ENCODE results near the gene STX19. TPM values are rescaled to one million over a fixed set of nuclear protein-coding genes. Genes with fewer than 3 reads are reported as not detected.
"Not testable (repeated sequence)": the region's sequence is repeated elsewhere in the genome, so short reads cannot be mapped to it uniquely, and the experiment has no call there.

The STX19 gene
- total RNA-seq, 5 donors from 2014 or later (not counting 1 experiment from before 2014, with no cell fraction given) = not detected

DNA sequence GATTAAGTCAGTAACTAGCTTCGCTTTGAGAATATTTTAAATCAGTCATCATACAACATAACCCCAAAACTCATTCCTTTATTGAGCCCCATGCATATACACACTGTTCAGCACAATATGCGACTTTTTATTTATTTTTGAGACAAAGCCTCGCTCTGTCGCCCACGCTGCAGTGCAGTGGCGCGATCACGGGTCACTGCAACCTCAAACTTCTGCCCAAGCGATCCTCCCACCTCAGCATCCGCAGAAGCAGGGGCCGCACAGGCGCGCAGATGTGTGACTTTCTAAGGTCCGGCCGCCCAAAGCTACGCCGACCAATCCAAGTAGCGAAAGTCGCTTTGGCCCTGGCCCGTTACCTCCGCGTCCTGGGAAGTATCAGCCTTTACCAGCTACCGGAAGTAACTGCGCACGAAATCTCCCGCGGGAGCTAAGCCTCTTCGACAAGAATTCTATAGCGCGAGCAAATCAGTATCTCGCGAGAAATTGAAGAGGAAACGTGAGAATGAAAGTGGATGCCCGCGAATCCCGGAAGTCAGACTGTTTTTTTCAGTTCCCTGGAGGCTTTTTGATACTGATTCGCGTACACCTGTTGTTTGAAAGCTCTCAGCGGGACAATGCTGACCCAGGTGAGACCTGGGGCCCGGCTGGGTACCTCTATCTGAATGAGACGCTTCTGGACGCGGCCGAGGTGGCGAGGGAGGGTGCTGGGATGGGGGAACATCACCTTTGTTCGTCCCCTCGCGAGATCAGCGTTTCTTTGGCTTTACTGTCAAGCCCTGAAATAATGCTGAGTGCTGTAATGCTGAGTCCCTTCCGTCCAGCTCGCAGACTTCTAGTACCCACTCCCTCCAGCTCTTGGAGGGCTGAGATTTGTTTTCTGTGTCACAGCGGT, 34.4 kb upstream of the STX19 start, which contains the start of the genes DHFR2 and NSUN3:
TSS of gene DHFR2 (minus strand) at position 404 of the 892 bp plus-strand sequence. CDS start 1,405 bp downstream, outside the sequence.
TSS of gene NSUN3 (plus strand) at position 549 of the 892 bp plus-strand sequence. CDS start at position 615, 66 bp downstream.
- Histone ChIP-seq H3K36me3 (ENCODE audit: control insufficient read depth in 2 of 2, extremely low read depth in 1 of 2, insufficient read depth in 1 of 2, low read length in 1 of 2) (peaks cover 0 to 23% of the 10 kb centered on the region in 2 donors), H3K27me3 (replicated peaks in 1 of 2; ENCODE audit: control insufficient read depth in 2 of 2, extremely low read depth in 1 of 2, insufficient read depth in 2 of 2, low read length in 1 of 2) (no peaks in the 10 kb centered on the region), H3K4me1 (ENCODE audit: control insufficient read depth in 1 of 2, extremely low read depth in 1 of 2, insufficient read depth in 2 of 2, low read length in 2 of 2) (peaks cover 9 to 15% of the 10 kb centered on the region in 2 experiments), H3K9me3 (no peaks in the 10 kb centered on the region), H3K27ac (ENCODE audit: low read length) (peak within 1 kb of the TSS; percentile 96), H3K4me3 (ENCODE audit: control insufficient read depth in 1 of 2, extremely low read depth in 1 of 2, low read length in 1 of 2) (peak within 1 kb of the TSS; percentile 66 to 97)
- H3K36me3 Mint-ChIP-seq = peaks cover 32% of the 10 kb centered on the region
- H3K9me3 Mint-ChIP-seq = peaks cover 0 to 5% (median 0%) of the 10 kb centered on the region in 3 donors
- ATAC-seq (replicated peaks in 1 of 4) (peak; percentile 89 to 90 (median 90)), DNase-seq (peak; percentile 67 to 93 (median 78))
- POLR2A ChIA-PET = interaction anchor here (0.5 to 2.4 kb wide), 8 partner anchors 24 to 83 kb away, joined by 3 to 21 read pairs (median 9); partner anchors contain the start of gene ARL13B (in 1 of the 2)
- peak within 1 kb of the TSS; percentile 91 to 99 (median 98) for H3K4me3 Mint-ChIP-seq
- peak within 1 kb of the TSS; percentile 98 to 100 for H3K27ac Mint-ChIP-seq
- no peaks in the 10 kb centered on the region for H3K27me3 Mint-ChIP-seq
- CTCF ChIA-PET = interaction anchor here (0.5 to 2.0 kb wide), 10 partner anchors 9 to 103 kb away, joined by 3 to 9 read pairs (median 3); partner anchors contain the start of gene ARL13B (in 1 of the 2)
- 0% methylated on average over 37 of the region's 52 CpGs for WGBS (ENCODE audit: insufficient coverage)
- H3K4me1 Mint-ChIP-seq = peaks cover 55 to 56% (median 56%) of the 10 kb centered on the region in 3 donors

DNA sequence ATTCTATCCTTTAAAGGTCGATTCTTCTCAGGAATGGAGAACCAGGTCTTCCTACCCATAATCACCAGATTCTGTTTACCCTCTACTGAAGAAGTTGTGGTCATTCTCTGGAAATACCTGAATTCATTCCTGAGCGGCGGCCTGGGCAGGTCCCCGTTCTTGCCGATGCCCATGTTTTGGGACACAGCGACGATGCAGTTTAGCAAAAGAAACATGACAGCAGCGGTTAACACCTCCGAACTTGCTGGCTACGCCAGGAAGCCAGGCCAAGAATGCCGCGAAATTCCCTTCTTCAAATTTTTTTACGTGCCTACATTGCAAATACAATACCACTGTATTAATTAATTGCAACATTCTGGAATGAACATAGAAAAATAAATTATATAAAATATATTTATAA, 32.9 kb upstream of the STX19 start:
- 93% methylated on average over 9 of the region's 13 CpGs for WGBS (ENCODE audit: insufficient coverage)
- H3K9me3 Mint-ChIP-seq = no peaks in the 10 kb centered on the region

DNA sequence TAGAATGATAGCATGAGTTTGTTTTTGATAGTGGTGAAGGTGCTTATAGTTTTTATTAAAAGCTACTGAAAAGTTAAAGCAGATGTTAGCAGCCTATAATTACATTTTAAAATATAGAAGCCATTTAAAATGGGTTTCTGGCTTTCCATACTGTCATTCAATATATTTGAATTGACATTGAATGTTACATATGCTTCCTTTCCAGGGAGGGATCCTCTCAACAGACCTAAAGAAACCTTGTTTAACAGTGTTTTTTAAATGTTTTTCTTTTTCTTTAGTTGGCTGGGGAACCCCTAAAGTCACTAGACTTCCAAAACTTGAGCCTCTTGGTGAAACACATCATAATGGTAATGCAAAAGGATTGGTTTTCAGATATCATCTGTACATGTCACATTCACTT, 22.1 kb upstream of the STX19 start:
- H3K36me3 Mint-ChIP-seq = peaks cover 4% of the 10 kb centered on the region
- ATAC-seq (replicated peaks in 1 of 4) (no peak), DNase-seq (no peak)
- H3K36me3 ChIP-seq (ENCODE audit: control insufficient read depth in 2 of 2, extremely low read depth in 1 of 2, insufficient read depth in 1 of 2, low read length in 1 of 2) = peaks cover 0 to 2% of the 10 kb centered on the region in 2 donors
- no peaks in the 10 kb centered on the region for H3K4me1 ChIP-seq (ENCODE audit: control insufficient read depth in 1 of 2, extremely low read depth in 1 of 2, insufficient read depth in 2 of 2, low read length in 2 of 2)
- no peak overlapping the region for H3K27ac Mint-ChIP-seq
- no peaks in the 10 kb centered on the region for H3K27me3 Mint-ChIP-seq
- no peaks in the 10 kb centered on the region for H3K27me3 ChIP-seq (replicated peaks in 1 of 2; ENCODE audit: control insufficient read depth in 2 of 2, extremely low read depth in 1 of 2, insufficient read depth in 2 of 2, low read length in 1 of 2)
- no peak overlapping the region for H3K27ac ChIP-seq (ENCODE audit: low read length)
- no peaks in the 10 kb centered on the region for H3K9me3 Mint-ChIP-seq
- ChIA-PET POLR2A (no interaction called here), CTCF (interaction anchor here (0.7 to 1.3 kb wide), 5 partner anchors 9 to 44 kb away, joined by 3 to 5 read pairs (median 3); no protein-coding TSS in a partner anchor)
- no peak overlapping the region for H3K4me3 Mint-ChIP-seq
- no peaks in the 10 kb centered on the region for H3K4me1 Mint-ChIP-seq
- no peak overlapping the region for H3K4me3 ChIP-seq (ENCODE audit: control insufficient read depth in 1 of 2, extremely low read depth in 1 of 2, low read length in 1 of 2)
- no peaks in the 10 kb centered on the region for H3K9me3 ChIP-seq

More for the DNA sequence above, 32.9 kb upstream of the STX19 start:
- Histone ChIP-seq H3K36me3 (ENCODE audit: control insufficient read depth in 2 of 2, extremely low read depth in 1 of 2, insufficient read depth in 1 of 2, low read length in 1 of 2) (peaks cover 0 to 14% of the 10 kb centered on the region in 2 donors), H3K27me3 (replicated peaks in 1 of 2; ENCODE audit: control insufficient read depth in 2 of 2, extremely low read depth in 1 of 2, insufficient read depth in 2 of 2, low read length in 1 of 2) (no peaks in the 10 kb centered on the region), H3K4me3 (ENCODE audit: control insufficient read depth in 1 of 2, extremely low read depth in 1 of 2, low read length in 1 of 2) (no peak overlapping the region), H3K27ac (ENCODE audit: low read length) (no peak overlapping the region), H3K9me3 (no peaks in the 10 kb centered on the region), H3K4me1 (ENCODE audit: control insufficient read depth in 1 of 2, extremely low read depth in 1 of 2, insufficient read depth in 2 of 2, low read length in 2 of 2) (peaks cover 9 to 15% of the 10 kb centered on the region in 2 experiments)
- Mint-ChIP-seq H3K27ac (peak overlapping the region in 1 of 2 donors; percentile 22), H3K27me3 (no peaks in the 10 kb centered on the region), H3K4me1 (peaks cover 44 to 47% (median 44%) of the 10 kb centered on the region in 3 donors), H3K4me3 (no peak overlapping the region), H3K36me3 (peaks cover 20% of the 10 kb centered on the region)
- DNase-seq (no peak), ATAC-seq (replicated peaks in 1 of 4) (no peak)
- ChIA-PET CTCF (no interaction called here), POLR2A (no interaction called here)

DNA sequence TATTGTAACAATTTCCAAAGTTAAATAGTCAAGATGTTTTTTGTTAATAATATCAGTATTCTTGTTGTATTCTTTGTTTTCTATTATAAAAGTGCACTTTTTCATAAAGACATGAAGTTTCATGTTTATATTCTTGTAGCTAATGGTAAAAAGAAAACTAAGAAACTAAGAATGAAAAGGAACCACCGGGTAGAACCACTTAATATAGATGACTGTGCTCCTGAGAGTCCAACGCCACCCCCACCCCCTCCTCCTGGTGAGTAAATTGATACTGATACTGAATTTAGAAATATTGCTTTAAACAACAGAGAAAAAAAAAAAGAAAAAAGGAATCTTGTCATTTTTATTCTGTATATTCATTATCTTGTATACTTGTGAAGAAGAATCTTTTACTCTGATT, 20.9 kb upstream of the STX19 start:
- WGBS (ENCODE audit: insufficient coverage) = no CpG with 5 or more reads among the region's 2 CpGs
- no peak overlapping the region for H3K27ac Mint-ChIP-seq
- DNase-seq (no peak), ATAC-seq (replicated peaks in 1 of 4) (no peak)
- H3K4me1 Mint-ChIP-seq = no peaks in the 10 kb centered on the region
- POLR2A ChIA-PET = interaction anchor here in 1 of 2 donors (0.7 kb wide), 1 partner anchor 33 kb away, joined by 3 read pairs; no protein-coding TSS in a partner anchor
- Histone ChIP-seq H3K27ac (ENCODE audit: low read length) (no peak overlapping the region), H3K36me3 (ENCODE audit: control insufficient read depth in 2 of 2, extremely low read depth in 1 of 2, insufficient read depth in 1 of 2, low read length in 1 of 2) (peaks cover 0 to 2% of the 10 kb centered on the region in 2 donors), H3K4me3 (ENCODE audit: control insufficient read depth in 1 of 2, extremely low read depth in 1 of 2, low read length in 1 of 2) (no peak overlapping the region), H3K27me3 (replicated peaks in 1 of 2; ENCODE audit: control insufficient read depth in 2 of 2, extremely low read depth in 1 of 2, insufficient read depth in 2 of 2, low read length in 1 of 2) (no peaks in the 10 kb centered on the region), H3K9me3 (no peaks in the 10 kb centered on the region), H3K4me1 (ENCODE audit: control insufficient read depth in 1 of 2, extremely low read depth in 1 of 2, insufficient read depth in 2 of 2, low read length in 2 of 2) (no peaks in the 10 kb centered on the region)
- no peaks in the 10 kb centered on the region for H3K27me3 Mint-ChIP-seq
- CTCF ChIA-PET = no interaction called here
- peaks cover 9% of the 10 kb centered on the region for H3K36me3 Mint-ChIP-seq
- no peaks in the 10 kb centered on the region for H3K9me3 Mint-ChIP-seq
- H3K4me3 Mint-ChIP-seq = no peak overlapping the region

DNA sequence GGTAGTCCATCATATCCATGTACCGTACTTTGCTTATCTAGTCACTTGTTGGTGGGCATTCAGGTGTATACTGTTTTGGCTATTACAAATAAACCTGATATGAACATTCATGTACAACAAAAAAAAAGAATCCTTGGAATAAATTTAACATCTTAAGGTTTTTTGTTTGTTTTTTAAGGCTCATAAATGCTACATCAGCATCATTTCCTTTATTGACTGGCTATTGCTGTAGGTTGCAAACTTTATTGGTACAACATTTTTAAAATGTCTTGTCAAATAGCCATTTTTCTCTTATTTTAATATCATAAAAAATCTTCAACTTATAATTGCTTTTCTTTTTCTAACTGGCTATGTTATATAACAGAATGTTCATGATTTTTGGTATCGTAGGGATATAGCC, 18.1 kb upstream of the STX19 start:
- no peak overlapping the region for H3K4me3 Mint-ChIP-seq
- Histone ChIP-seq H3K27me3 (replicated peaks in 1 of 2; ENCODE audit: control insufficient read depth in 2 of 2, extremely low read depth in 1 of 2, insufficient read depth in 2 of 2, low read length in 1 of 2) (no peaks in the 10 kb centered on the region), H3K4me1 (ENCODE audit: control insufficient read depth in 1 of 2, extremely low read depth in 1 of 2, insufficient read depth in 2 of 2, low read length in 2 of 2) (no peaks in the 10 kb centered on the region), H3K36me3 (ENCODE audit: control insufficient read depth in 2 of 2, extremely low read depth in 1 of 2, insufficient read depth in 1 of 2, low read length in 1 of 2) (peaks cover 2 to 4% of the 10 kb centered on the region in 2 donors), H3K4me3 (ENCODE audit: control insufficient read depth in 1 of 2, extremely low read depth in 1 of 2, low read length in 1 of 2) (no peak overlapping the region), H3K27ac (ENCODE audit: low read length) (no peak overlapping the region), H3K9me3 (no peaks in the 10 kb centered on the region)
- no peak overlapping the region for H3K27ac Mint-ChIP-seq
- no peak for ATAC-seq (replicated peaks in 1 of 4)
- H3K27me3 Mint-ChIP-seq = no peaks in the 10 kb centered on the region
- H3K36me3 Mint-ChIP-seq = peaks cover 5% of the 10 kb centered on the region
- ChIA-PET POLR2A (no interaction called here), CTCF (no interaction called here)
- H3K9me3 Mint-ChIP-seq = no peaks in the 10 kb centered on the region
- WGBS (ENCODE audit: insufficient coverage) = no CpG with 5 or more reads among the region's 2 CpGs
- DNase-seq = no peak
- H3K4me1 Mint-ChIP-seq = no peaks in the 10 kb centered on the region

DNA sequence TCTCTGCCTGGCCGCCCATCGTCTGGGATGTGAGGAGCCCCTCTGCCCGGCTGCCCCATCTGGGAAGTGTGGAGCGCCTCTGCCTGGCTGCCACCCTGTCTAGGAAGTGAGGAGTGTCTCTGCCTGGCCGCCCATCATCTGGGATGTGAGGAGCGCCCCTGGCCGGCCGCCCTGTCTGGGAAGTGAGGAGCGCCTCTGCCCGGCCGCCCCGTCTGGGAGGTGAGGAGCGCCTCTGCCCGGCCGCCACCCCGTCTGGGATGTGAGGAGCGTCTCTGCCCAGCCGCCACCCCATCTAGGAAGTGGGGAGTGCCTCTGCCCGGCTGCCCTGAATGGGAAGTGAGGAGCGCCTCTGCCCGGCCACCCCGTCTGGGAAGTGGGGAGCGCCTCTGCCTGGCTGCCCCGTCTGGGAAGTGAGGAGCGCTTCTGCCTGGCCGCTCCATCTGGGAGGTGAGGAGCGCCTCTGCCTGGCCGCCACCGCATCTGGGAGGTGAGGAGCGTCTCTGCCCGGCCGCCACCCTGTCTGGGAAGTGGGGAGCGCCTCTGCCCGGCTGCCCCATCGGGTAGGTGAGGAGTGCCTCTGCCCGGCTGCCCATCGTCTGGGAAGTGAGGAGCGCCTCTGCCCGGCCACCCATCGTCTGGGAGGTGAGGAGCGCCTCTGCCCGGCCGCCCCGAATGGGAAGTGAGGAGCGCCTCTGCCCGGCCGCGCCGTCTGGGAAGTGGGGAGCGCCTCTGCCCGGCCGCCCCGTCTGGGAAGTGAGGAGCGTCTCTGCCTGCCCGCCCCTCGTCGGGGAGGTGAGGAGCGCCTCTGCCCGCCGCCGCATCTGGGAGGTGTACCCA, 15.9 kb upstream of the STX19 start:
- H3K27ac ChIP-seq (ENCODE audit: low read length); H3K36me3 ChIP-seq (ENCODE audit: control insufficient read depth in 2 of 2, extremely low read depth in 1 of 2, insufficient read depth in 1 of 2, low read length in 1 of 2); ATAC-seq (replicated peaks in 1 of 4); H3K4me1 ChIP-seq (ENCODE audit: control insufficient read depth in 1 of 2, extremely low read depth in 1 of 2, insufficient read depth in 2 of 2, low read length in 2 of 2); H3K4me3 ChIP-seq (ENCODE audit: control insufficient read depth in 1 of 2, extremely low read depth in 1 of 2, low read length in 1 of 2); H3K4me1 Mint-ChIP-seq; H3K9me3 ChIP-seq; DNase-seq; H3K36me3 Mint-ChIP-seq; CTCF ChIA-PET; H3K4me3 Mint-ChIP-seq; H3K27ac Mint-ChIP-seq; H3K27me3 Mint-ChIP-seq; H3K27me3 ChIP-seq (replicated peaks in 1 of 2; ENCODE audit: control insufficient read depth in 2 of 2, extremely low read depth in 1 of 2, insufficient read depth in 2 of 2, low read length in 1 of 2); H3K9me3 Mint-ChIP-seq; POLR2A ChIA-PET: not testable (repeated sequence)
- 98% methylated on average over 45 of the region's 61 CpGs for WGBS (ENCODE audit: insufficient coverage)
